AG08396 (cell line): ENCODE measurements around the gene NUP62CL.

Experiments used
- DNase-seq: peaks from one replicate; pipeline ENCODE4 v3.0.0; 2012; ENCODE audit warnings: low spot score, mixed read lengths

Gene NUP62CL

DNA sequence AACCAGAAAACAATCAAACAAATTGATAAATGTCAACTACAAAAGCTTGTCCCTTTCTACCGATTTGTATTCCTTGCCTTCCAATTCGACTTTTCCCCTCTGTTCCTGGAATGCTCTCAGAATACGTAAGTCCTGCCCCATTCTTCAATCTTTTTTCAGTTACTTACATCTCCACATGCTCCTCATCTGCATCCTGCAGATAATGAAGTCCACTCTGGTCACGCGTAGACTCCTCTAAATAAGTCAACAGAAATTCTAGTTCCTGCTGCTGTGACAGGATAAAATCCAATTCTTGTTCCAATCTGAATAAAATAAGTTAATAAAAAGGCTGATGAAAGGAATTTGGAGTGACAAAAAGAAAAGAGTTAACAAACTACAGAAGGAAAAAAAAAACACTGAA is 53.2 kb downstream of the NUP62CL start:
- DNase-seq = no peak

DNA sequence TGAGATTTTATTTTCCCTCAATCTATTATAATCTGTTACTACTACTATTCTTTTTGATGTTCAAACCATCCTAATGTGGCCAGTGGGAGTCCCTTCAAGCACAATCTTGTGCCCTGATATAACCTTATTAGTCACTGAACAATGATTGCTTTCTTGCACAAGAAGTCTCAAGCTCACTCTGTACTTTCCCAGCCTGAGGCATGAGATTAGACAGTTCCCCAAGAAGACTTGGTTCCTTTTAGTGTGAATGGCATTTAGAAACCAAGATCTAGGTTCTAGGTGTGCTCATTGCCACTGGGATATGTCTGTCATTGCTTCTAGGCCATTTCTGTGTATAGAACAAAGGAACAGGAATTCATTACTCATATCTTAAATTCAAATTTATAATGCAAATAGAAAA is 59.6 kb downstream of the NUP62CL start:
- no peak for DNase-seq

DNA sequence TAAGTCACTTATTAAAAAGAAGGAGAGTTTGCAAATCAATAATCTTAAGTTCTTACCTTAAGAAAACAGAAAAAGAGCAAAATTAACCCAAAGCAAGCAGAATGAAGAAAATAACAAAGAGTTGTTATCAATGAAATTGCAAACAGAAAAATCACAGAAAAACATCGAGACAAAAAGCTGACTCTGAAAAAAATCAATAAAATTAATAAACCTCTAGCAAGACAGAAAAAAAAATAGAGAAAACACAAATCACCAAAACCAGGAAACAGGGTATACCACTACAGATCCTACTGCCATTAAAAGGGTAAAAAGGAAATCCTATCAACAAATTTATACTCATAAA is 70.3 kb downstream of the NUP62CL start:
- no peak for DNase-seq

DNA sequence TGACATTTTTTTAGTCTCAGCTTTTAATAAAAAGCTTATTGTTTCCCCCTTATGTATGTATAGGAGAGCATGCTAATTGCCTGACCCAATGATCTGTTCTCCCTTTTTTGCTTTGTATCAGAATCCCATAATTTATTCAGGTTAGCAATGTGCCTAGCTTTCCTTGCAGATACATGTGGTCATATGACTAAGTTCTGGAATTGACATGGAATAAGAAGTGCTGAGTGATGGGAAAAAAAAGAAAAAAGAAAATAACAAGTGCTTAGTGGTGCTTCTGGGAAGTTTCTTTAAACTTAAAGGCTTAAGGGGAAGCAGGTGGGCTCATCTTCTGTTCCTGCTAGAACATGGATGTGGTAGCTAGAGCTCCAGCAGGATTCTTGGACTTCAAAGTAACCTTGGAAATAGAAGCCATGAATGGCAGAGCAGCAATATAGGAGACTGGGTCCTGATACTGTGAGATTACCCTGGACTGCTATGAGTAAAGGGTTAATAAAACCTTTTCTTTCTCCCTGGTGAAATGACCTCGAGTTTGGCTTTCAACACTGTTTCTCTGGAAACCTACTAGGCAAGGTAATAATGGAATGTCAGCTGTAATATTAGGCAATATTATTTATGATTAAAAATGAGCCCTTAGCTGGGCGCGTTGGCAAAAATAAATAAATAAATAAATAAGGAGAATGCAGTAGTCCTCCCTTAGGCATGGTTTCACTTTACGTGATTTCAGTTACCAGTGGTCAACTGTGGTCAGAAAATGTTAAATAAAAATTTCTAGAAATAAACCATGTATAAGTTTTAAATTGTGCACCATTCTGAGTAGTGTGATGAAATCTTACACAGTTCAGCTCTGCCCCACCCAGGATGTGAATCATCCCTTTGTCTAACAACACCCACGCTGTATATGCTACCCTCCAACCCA is 70.9 kb downstream of the NUP62CL start:
- DNase-seq = no peak

DNA sequence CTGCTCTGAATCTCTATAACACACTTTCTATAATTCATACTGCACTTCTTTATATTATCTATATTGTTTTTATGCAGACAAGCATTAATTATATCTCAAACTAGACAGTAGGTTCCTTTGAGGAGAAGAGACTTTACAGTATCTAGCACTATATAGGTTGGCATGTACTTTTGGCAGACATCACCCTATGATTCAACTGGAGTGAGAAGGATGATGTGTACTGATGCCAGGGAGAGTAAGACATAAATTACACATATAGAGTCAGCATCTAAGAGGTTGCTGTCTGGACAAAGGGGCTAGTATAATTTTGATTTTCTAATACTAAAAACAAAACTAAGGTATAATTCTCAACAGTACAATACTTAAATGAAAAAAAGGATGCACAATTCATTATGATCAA is 82.5 kb downstream of the NUP62CL start:
- no peak for DNase-seq

DNA sequence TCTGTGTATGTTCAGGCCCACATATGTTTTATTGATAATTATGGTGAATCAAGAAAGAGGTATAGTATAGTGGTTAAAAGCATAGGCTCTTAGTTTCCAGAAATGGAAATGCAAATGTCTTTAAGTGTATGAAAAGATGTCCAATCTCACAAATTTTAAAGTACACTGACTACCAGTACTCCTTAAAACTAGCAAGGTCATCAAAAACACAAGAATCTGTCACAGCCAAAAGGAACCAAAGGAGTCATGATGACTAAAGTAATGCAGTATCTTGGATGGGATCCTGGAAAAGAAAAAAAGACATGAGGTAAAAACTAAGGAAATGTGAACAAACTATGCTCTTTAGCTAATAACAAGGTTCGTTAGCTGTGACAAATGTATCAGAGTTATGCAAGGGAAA is 87.0 kb downstream of the NUP62CL start:
- DNase-seq = no peak

DNA sequence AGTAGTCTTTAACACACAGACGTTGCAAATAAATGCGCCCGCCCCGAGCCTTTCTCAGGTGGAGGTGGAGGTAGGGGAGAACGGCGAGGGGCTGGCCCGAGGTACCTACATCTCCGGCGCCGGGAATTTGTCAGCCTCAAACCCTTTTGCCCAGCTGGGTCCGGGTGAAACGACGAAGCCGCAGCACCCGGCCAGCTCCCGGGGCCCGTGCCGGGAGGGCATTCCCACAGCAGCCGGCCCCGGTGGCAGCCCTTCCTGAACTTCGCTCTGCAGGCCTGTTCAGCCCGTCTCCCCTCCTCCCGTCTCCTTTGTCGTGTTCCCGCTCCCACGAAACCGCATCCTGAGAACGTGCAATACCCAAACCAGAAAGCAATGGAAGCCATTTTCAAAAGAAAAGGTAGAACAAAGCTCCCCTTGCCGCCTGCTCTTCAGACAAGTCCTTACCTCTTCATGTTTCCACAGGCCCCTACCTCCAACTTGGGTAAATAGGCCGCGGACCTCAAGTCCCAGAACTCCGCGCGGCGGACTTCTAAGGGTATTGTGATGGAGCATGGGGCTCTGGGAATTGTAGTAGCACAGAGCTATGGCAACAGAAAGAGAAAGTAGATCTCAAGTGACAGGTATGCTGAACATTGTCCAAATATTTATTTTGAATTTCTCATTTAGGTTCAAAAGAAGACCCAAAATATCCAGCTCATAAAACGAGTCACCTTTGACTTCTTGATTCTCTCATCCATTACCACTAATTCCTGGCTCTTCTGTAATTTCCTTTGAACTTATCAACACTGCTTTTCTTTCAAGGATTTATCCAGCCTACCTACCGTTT is 87.7 kb downstream of the NUP62CL start, which contains the start of gene RBM41:
RBM41 (minus strand) TSS at position 501 of the 826 bp plus-strand sequence; CDS start at position 452, 49 bp downstream.
- DNase-seq = peak; percentile 51

DNA sequence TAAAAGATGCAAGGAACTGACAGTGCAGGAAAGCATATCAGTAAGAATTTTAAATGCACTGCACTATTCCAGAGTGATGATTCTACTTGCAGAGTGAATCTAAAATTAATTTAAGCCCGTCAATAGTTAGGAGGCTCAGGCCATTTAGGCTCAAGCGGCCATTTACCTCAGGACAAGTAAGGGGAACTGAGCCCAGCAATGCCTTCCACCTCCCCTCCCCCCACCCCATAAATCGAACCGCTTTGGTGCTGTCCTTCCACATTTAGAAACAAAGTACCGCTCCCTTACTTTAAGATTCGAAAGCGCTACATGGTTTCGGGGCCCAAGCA is 88.3 kb downstream of the NUP62CL start:
- DNase-seq = peak; percentile 8

DNA sequence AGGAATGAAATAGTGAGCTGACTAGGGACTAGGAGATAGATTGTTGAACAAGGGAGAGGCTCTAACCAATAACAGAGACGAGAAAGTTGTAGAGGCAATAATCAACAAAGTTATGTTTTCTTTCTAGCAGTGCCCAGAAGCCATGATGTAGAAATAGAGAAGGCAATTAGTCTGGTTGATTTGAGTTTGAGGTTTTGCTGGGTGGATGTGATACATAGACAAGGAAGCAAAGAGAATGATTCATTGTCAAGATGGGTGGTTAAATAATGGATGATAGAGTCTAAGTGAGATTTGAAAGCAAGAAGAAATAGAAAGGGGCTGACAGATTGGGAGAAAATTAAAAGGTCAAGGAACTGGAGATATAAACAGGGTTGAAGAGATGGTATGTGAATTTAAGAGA is 98.8 kb downstream of the NUP62CL start:
- no peak for DNase-seq

DNA sequence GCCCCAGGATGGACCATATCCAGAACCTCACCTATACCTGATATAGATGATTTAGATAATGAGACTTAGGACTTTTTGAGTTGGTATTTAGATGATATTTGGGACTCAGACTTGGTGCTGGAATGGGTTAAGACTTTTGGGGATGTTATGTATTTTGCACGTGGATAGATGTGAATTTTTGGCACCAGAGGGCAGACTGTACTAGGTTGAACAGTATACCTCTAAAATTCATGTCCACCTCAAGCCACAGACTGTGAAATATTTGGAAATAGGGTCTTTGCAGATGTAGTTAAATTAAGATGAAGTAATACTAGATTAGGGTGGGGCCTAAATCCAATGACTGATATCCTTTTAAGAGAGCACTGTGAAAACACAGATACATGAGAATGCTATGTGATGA is 103.3 kb downstream of the NUP62CL start:
- DNase-seq = no peak

DNA sequence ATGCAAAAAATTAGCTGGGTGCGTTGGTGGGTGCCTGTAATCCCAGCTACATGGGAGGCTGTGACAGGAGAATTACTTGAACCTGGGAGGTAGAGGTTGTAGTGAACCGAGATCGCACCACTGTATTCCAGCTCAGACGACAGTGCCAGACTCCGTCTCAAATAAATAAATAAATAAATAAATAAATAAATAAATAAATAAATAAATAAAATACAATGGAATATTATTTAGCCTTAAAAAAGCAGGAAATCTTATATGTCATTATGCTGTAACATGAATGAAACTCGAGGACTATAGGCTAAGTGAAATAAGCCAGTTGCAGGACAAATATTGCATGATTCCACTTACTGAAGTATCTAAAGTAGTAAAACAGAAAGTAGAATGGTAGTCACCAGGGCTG is 130.1 kb downstream of the NUP62CL start:
- no peak for DNase-seq
